GM12878 (cell line): ENCODE data around the gene MEOX1.

Experiments used
- FOS ChIP-seq: IDR thresholded peaks from 3 replicates; pipeline ENCODE4 v1.6.1; 2011; ENCODE audit warnings: borderline replicate concordance; ENCODE audit not compliant: insufficient read length; ENCODE audit errors: extremely low read depth
- MYC ChIP-seq: IDR thresholded peaks from 2 replicates; pipeline ENCODE4 v1.6.1; 2011; ENCODE audit warnings: mild to moderate bottlenecking, low read length, moderate library complexity, inconsistent platforms; ENCODE audit not compliant: insufficient read depth, insufficient replicate concordance, insufficient read length, severe bottlenecking
- NBN ChIP-seq: fragments of 450-650 bp; IDR thresholded peaks from 2 replicates; pipeline ENCODE4 v1.6.1; 2016
- TF ChIP-seq, protein P1 (sequence below): fragments of 450-650 bp; IDR thresholded peaks from 2 replicates; pipeline ENCODE4 v1.6.1; 2017; ENCODE audit warnings: mild to moderate bottlenecking, low read depth, inconsistent platforms; ENCODE audit not compliant: poor library complexity, severe bottlenecking
- TF ChIP-seq, protein P2 (sequence below), 3 experiments: IDR thresholded peaks in 2 of 3; conservative IDR thresholded peaks in 1 of 3; 2 replicates each; pipeline ENCODE4 v1.5.1; 2011; ENCODE audit warnings: low read depth in 3 of 3, low read length in 3 of 3, mild to moderate bottlenecking in 3 of 3, control low read depth in 2 of 3, moderate library complexity in 2 of 3, inconsistent platforms in 1 of 3, mixed read lengths in 1 of 3; ENCODE audit not compliant: control insufficient read depth in 2 of 3, insufficient read depth in 1 of 3; ENCODE audit errors: extremely low read depth in 1 of 3
- TF ChIP-seq, protein P3 (sequence below): IDR thresholded peaks from 2 replicates; pipeline ENCODE4 v1.6.1; 2012; ENCODE audit warnings: low read length, inconsistent platforms

DNA sequence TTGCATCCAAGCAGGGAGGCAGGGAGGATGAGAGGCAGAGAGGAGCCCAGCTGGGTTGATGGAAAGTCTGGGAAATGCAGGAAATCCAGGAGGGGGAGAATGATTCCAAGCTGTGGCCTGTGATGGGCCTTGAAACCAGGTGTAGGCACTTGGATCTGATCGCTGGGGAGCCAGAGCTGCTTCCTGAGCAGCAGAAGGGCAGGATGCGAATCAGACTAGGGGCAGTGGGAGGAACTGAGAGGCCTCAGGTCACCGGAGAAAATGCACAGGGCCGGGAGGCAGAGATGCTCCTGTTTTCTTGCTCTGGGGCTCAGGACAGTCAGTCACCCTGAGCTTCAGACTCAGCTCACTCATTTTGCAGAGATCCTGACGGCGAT is 29.6 kb upstream of the MEOX1 start:
- TF ChIP-seq, protein P1, sequence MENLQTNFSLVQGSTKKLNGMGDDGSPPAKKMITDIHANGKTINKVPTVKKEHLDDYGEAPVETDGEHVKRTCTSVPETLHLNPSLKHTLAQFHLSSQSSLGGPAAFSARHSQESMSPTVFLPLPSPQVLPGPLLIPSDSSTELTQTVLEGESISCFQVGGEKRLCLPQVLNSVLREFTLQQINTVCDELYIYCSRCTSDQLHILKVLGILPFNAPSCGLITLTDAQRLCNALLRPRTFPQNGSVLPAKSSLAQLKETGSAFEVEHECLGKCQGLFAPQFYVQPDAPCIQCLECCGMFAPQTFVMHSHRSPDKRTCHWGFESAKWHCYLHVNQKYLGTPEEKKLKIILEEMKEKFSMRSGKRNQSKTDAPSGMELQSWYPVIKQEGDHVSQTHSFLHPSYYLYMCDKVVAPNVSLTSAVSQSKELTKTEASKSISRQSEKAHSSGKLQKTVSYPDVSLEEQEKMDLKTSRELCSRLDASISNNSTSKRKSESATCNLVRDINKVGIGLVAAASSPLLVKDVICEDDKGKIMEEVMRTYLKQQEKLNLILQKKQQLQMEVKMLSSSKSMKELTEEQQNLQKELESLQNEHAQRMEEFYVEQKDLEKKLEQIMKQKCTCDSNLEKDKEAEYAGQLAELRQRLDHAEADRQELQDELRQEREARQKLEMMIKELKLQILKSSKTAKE, result no peak
- TF ChIP-seq, protein P2, sequence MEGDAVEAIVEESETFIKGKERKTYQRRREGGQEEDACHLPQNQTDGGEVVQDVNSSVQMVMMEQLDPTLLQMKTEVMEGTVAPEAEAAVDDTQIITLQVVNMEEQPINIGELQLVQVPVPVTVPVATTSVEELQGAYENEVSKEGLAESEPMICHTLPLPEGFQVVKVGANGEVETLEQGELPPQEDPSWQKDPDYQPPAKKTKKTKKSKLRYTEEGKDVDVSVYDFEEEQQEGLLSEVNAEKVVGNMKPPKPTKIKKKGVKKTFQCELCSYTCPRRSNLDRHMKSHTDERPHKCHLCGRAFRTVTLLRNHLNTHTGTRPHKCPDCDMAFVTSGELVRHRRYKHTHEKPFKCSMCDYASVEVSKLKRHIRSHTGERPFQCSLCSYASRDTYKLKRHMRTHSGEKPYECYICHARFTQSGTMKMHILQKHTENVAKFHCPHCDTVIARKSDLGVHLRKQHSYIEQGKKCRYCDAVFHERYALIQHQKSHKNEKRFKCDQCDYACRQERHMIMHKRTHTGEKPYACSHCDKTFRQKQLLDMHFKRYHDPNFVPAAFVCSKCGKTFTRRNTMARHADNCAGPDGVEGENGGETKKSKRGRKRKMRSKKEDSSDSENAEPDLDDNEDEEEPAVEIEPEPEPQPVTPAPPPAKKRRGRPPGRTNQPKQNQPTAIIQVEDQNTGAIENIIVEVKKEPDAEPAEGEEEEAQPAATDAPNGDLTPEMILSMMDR (IDR thresholded peaks at IDR 0.05 in 2 of 3, conservative IDR thresholded peaks at IDR 0.05 in 1 of 3; ENCODE audit: control insufficient read depth in 2 of 3, extremely low read depth in 1 of 3, insufficient read depth in 1 of 3, low read depth in 3 of 3, low read length in 3 of 3), result no peak
- TF ChIP-seq, protein P3, sequence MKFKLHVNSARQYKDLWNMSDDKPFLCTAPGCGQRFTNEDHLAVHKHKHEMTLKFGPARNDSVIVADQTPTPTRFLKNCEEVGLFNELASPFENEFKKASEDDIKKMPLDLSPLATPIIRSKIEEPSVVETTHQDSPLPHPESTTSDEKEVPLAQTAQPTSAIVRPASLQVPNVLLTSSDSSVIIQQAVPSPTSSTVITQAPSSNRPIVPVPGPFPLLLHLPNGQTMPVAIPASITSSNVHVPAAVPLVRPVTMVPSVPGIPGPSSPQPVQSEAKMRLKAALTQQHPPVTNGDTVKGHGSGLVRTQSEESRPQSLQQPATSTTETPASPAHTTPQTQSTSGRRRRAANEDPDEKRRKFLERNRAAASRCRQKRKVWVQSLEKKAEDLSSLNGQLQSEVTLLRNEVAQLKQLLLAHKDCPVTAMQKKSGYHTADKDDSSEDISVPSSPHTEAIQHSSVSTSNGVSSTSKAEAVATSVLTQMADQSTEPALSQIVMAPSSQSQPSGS, result no peak
- no peak for TF ChIP-seq FOS
- TF ChIP-seq MYC, result no peak
- TF ChIP-seq NBN, result no peak
